NK-92 (cell line): ENCODE measurements around the gene CFL2.
"Not testable (repeated sequence)": the region's sequence is repeated elsewhere in the genome, so short reads cannot be mapped to it uniquely, and the experiment has no call there.

ENCODE experiments used
- DNase-seq: peaks from one replicate; lab custom pipeline; 2025; ENCODE audit not compliant: unreplicated experiment; lab: John Stamatoyannopoulos, UW

The CFL2 gene

GRCh38 chr14:34714320-34715126 lies at the start of gene CFL2:
CFL2 (minus strand) TSS chr14:34714593; CDS start chr14:34714540, 53 bp downstream.
- no peak for DNase-seq

GRCh38 chr14:34755215-34755614 lies 40.8 kb upstream of the CFL2 start:
- no peak for DNase-seq

GRCh38 chr14:34754687-34755086 lies 40.3 kb upstream of the CFL2 start:
- DNase-seq = no peak

GRCh38 chr14:34750670-34751069 lies 36.3 kb upstream of the CFL2 start:
- no peak for DNase-seq

DNA sequence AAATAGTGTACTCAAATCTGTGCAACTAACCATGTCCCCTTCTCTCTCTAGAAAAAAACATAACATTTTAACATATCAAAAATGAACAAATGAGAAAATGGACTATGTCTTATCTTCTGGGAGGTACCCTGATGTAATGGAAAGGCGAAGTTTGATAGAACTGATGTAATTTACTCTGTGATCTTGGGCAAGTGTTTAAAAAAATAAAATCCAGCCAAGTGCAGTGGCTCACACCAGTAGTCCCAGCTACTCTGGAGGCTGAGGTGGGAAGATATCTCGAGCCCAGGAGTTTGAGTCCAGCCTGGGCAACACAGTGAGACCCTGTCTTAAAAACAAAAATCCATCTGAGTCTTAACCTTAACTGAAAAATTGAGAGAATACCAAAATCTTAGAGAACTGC lies 35.8 kb upstream of the CFL2 start:
- DNase-seq = no peak

DNA sequence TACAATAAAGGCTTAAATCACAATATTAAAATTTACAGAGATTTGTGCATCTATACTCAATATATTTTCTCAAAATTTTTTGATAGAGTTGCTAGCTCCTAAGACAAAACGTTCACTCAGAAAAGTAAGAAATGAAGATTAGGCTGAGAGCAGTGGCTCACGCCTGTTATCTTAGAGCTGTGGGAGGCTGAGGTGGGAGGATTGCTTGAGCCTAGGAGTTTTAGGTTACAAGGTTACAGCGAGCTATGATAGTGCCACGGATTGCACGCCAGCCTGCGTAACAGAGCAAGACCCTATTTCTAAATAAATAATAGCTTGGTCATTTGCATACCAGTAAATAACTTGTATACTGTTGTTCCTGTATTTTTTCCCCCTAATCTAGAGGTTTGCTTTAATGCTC lies 35.0 kb upstream of the CFL2 start:
- DNase-seq = no peak

GRCh38 chr14:34742270-34743115 lies 28.1 kb upstream of the CFL2 start:
- no peak for DNase-seq

DNA sequence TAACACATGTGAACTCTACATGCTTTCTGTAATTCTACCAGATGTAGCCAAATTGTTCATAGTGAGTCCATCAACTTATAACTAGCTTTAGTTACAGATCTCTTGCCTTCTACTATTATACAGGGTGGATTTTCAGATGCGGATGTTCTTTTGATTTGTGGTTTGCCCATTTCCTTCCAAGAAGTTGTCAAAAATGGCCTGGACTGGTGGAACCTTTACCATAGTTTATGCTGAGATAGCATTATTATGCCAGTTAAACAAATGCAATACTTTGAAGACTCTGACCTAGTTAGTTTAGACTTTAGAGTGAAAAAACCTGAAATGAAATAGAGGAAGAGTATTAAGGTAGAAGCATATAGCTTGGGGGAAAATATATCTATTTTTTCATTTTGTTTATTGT lies 27.4 kb upstream of the CFL2 start:
- DNase-seq = no peak

DNA sequence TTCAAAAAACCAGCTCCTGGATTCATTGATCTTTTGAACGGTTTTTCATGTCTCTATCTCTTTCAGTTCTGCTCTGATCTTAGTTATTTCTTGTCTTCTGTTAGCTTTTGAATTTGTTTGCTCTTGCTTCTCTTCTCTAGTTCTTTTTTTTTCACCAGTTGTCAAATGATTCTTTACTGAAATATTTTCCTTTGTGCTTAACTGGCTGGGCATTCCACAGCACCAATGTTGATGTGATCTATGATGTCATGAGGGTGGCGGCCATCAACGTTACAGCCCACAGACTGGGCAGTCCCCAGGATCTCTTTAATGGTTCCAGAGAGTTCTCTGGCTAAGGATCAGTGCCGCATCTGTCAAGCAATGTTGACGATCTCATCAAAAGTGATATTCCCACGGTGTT lies 25.7 kb upstream of the CFL2 start:
- not testable (repeated sequence) for DNase-seq

GRCh38 chr14:34737079-34737478 lies 22.7 kb upstream of the CFL2 start:
- not testable (repeated sequence) for DNase-seq

- DNase-seq = no peak
Observed at GRCh38 chr14:34733245-34733644, 18.9 kb upstream of the CFL2 start.

- no peak for DNase-seq
Observed at GRCh38 chr14:34732802-34733201, 18.4 kb upstream of the CFL2 start.

- no peak for DNase-seq
Observed at GRCh38 chr14:34723867-34724266, 9.5 kb upstream of the CFL2 start.

DNA sequence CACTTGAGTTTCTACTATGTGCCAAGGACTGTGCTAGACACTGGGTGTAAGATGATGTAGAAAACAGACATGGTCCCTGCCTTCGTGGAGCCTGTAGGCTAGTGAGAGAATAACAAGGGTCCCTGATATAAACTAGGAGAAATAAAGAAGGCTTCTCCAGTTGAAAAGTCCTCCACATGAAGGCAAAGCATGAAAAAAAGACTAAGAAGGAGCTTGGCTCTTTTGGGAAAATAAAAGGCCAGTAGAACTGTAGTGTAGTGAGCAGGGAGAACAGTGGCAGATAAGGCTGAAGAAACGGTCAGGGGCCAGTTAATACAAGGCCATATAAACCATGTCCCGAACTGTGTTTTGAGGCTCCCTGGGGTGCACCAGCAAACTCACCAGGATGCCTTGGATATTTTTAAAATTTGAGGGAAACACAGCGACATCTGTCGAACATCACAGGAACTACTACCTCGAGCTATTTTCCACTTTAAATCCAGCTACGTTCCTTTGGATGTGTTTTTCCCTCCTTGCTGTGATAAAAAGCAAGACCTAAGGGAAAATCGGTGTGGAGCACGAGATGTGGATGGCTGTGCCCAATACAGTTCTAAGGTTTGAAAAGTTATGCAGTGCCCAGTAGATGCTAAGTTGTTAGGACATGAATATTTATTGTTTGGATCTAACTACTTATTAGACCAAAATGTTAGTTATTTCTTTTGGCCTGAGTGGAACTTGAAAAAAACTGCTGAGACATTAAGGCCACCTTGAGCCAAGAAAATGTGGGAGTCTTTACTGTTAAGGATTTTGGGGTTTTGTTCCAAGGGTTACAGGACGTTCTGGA lies 8.5 kb upstream of the CFL2 start:
- DNase-seq = no peak

DNA sequence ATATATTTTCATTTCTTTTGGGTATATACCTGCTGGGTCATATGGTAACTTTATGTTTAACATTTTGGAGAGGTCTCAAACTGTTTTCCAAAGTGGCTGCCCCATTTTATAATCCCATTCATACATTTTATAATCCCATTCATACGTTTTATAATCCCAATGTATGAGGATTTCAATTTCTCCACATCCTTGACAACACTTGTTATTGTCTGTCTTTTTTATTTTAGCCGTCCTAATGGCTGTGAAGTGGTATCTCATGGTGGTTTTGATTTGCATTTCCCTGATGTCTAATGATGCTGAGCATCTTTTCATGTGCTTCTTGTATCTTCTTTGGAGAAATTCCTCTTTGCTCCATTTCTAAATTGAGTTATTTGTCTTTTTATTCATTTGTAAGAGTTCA lies 6.7 kb upstream of the CFL2 start:
- no peak for DNase-seq

DNA sequence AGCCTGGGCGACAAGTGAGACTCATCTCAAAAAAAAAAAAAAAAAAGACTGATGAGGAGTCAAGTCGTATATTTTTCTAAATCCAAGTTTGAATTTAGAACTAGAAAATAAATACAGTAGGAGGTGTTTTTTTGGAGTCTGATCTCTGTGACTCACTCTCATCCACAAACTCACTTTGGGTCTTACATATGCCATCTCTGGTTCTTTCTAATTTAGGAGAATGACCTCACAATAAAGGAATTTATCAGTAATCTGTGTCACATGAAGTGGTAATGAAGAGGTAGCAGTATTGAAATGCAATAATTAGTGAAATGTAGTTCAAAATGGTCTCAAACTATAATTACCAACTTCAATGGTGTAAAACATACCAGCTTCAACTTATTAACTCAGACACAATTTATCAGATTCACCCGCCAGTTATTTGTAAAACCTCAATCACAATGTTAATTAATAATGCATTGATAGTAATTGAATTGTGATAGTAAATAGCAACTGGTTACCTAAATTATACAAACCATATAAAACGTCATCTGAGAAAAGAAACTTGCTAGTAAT lies 4.4 kb upstream of the CFL2 start:
- no peak for DNase-seq

DNA sequence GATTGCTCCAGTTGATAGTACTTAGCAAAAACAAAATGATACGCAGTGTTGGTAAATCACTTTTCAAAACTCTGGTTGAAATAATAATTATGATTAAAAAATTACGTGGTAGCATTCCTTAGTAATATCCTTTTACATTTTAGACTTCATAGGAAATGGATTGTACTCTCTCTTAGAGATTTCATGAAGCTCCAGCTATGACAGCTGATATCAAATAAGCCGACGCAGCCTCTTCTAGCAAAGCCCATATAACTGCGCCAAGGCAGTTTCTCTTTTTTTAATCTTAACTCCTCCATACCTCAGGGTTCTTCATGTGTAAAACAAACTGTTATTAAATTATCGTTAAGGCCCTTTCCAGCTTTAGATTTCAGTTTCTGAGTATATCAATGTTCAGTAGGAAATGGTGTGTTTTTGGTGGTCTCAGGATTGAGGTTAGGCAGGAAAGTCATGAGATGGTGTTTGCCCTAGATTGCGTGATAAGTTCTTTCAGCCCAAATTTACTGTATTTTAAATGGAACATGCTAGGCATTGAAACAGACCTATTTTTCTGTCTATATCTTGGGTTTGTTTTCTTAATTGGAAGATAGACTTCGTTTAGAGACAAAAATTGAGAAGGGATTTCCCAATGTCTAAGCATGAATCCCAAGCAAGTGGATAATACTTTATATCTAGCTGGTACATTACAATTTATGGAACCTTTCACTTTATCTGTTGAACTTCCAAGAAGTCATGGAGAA lies 902 bp upstream of the CFL2 start:
- DNase-seq = no peak

- DNase-seq = no peak
Observed at GRCh38 chr14:34713681-34714319, 593 bp downstream of the CFL2 start.

GRCh38 chr14:34713122-34713680 lies 1.2 kb downstream of the CFL2 start:
- no peak for DNase-seq
